HG02840 (cell line): Measurements from ENCODE around the gene LRRC51.

Experiments
- ATAC-seq: cut with Tn5 transposase; IDR thresholded peaks from one replicate; pipeline ENCODE4 v1.9.1; 2021; ENCODE audit warnings: mild to moderate bottlenecking, moderate library complexity, moderate number of reproducible peaks; ENCODE audit not compliant: unreplicated experiment, low FRiP score

LRRC51 gene

DNA sequence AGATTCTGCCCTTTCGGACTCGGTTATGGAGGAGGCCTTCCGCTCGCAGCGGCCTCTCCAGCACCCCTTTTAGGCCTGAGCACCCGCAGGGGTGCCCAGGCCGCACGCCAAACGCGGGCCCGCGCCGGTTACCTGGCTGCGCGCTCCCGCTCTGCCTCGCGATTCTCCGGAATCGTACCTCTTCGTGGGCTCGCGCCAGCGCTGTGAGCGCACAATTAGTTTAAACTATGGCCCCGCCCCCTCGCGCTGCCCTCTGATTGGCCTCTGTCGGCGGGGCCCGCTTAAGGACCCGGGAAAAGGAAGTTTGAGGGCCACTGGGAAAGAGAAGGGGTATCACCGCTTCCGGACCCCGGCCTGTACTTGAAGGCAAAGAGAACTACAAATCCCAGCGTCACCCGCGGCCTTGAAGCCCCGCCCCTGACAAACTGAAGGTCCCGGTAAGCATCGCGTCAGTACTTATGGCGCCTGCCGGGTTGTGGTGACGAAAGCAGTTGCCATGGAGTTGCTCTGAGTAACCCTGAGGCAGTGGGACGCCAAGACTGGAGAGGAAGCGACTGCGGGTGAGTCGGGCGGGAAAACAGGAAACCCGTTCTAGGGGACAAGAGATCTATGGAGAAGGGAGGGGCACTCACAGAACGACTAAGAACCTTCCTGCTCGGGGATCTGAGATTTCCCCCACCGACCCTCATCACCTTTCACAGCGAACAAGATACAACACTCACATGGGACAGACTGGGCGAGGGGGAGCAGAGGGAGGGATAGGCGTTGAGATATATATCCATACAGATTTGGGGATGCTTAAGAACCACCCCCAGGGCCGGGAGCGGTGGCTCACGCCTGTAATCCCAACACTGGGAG is at the start of gene LRRC51, which contains the start of gene NUMA1:
TSS of gene LRRC51 (plus strand) at position 525 of the 858 bp plus-strand sequence. CDS start 8,234 bp downstream, outside the sequence.
TSS of gene NUMA1 (minus strand) at position 217 of the 858 bp plus-strand sequence. CDS start 44,599 bp downstream, outside the sequence.
- peak; percentile 97 for ATAC-seq

DNA sequence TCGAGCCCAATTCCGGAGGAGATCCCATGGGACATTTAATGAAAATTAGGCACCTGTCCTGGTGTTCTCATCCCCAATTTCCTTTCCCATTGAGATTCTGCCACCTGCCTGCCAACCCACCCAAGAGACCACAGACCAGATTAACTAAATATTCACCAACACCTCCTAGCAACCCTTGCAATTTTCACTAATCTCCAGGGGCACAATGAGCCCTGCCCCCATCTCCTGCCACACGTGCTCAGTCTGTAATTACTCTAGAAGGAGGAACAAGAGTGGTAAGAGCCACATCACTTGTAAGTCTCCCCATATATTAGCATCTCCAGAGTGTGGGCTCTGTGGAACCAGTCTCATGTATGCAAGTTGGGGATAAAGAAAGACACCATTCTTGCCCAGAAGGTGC is 44.0 kb upstream of the LRRC51 start:
- ATAC-seq: no peak

DNA sequence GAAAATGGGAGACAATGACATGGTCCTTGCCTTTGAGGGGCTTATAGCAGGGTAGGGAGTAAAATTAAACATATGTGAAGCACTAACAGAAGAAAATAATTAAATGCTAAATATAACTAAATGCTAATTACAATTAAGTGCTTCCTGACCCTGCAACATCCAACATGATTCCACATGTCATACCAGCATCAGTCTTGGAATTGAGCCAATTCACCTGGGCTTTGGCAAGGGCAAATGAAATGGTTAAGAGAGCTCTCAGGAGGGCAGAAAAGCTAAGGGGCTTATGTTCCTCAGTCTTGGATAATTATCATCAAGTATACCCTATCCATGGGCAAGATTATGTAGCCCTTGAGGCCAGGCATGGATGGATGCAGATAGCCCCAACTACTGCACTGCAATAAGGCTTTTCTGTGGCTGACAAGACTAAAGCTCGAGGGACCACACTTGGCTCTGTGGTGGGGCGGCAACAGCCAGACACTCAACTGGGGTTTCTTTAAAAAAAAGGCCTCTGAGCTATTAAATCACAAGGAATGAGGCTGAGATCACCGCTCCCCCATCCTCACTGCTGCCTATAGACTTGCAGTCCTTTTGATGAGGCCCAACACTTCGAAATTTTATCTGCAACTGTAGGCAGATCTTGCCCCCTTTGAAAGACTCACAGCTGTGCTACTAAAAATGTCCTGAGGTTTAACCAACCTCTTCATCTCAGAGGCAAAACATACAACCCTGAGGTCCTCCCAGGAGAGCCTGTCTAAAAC is 42.9 kb upstream of the LRRC51 start:
- no peak for ATAC-seq

- ATAC-seq: no peak
Observed at GRCh38 chr11:72038491-72038890, 42.2 kb upstream of the LRRC51 start.

- no peak for ATAC-seq
Observed at GRCh38 chr11:72039031-72039855, 41.4 kb upstream of the LRRC51 start.

GRCh38 chr11:72039856-72040401 is 40.7 kb upstream of the LRRC51 start:
- no peak for ATAC-seq

GRCh38 chr11:72040491-72041363 is 39.9 kb upstream of the LRRC51 start:
- ATAC-seq: no peak

DNA sequence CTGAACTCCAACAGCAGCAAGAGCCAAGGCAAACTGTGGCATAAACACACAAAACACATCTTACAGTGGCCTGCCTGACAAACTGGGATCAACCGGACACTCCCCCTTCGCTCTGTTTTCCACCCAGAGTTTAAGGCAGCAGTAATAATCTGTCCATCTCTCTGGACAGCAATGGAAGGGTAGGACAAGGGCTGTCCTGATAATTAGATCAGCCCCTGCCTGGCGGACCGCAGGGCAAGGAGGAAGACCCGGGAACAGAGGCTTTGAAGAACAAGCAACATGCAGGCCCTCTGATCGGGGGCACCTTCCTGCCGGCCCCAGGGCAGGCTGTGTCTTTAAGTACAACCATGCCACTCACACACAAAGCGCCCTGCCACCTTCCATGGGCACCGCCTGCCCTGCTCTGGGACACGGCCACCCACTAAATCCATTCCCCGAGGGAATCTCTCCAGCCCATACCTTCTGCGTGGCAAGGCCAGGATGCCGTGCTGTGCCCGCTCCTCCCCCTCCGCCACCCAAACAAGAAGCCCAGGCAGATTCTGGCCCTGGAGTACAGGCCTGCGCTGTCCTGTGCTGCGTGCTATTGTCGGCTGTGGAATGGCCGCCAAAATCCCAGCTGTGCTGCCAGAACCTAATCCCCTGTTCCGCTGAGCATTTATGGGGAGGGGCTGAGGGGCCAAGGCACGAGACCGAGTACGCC is 39.1 kb upstream of the LRRC51 start:
- no peak for ATAC-seq

DNA sequence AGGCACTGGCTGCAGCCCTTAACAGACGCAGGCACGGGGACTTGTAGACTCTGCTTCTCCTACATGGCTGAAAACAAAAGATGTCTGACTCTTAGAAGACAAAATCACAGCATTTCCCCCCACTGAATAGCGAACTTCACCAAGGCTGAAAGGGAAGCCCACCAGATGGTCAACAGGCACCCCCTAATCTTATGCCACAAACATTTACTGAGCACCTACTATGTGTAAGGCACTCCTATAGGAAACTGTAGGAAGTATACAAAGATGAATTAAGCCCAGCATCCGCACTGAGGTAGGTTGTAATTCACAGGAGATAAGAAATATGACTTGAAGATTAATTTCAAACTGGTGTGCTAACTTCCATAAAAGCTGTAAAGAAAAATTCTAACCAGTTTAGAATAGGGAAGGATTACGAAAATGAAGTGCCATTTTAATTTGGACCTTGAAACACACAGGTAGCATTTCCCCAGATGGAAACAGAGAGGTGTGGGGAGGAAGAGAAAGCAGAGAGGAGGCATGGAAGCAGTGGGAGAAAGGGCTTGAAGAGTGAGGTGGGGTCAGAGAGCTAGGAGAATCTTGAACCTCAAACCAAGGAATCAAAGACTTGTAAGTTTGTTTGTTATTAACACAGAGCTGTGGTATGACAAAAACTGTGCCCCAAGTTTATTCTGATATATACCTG is 38.4 kb upstream of the LRRC51 start:
- no peak for ATAC-seq

GRCh38 chr11:72045849-72046248 is 34.8 kb upstream of the LRRC51 start:
- ATAC-seq: no peak

DNA sequence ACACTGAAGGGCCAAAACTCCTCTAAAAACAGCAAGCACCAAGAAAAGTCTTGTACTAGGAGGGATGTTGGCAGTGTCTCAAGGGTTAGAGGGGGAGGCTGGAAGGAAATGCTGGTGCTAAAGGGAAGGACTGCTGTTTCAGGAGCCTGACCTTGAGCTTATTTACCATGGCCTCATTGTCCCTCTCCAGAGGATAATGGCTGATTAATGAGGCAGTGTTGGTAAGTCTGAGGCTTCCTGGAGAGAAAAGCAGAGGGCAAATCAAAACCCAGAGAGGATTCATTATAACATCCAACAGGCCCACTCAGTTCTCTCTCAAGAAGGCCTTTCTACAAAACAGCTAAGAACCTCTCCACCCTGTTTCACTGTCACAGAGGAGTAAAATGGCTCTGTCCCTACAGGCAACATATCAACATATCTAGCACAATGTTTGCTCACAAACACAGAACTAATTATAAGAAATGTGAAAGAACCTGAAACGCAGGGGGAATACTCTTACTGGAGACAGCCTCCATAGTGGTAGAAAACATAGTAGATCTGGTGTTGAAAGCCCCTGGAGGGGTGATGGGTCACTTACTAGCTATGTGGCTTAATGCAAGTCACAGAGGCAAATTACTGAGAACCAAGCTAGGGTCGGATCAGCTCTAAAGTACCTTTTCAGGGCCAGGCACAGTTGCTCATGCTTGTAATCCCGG is 31.7 kb upstream of the LRRC51 start:
- ATAC-seq: no peak

- ATAC-seq: no peak
Observed at GRCh38 chr11:72058416-72059034, 22.1 kb upstream of the LRRC51 start.

DNA sequence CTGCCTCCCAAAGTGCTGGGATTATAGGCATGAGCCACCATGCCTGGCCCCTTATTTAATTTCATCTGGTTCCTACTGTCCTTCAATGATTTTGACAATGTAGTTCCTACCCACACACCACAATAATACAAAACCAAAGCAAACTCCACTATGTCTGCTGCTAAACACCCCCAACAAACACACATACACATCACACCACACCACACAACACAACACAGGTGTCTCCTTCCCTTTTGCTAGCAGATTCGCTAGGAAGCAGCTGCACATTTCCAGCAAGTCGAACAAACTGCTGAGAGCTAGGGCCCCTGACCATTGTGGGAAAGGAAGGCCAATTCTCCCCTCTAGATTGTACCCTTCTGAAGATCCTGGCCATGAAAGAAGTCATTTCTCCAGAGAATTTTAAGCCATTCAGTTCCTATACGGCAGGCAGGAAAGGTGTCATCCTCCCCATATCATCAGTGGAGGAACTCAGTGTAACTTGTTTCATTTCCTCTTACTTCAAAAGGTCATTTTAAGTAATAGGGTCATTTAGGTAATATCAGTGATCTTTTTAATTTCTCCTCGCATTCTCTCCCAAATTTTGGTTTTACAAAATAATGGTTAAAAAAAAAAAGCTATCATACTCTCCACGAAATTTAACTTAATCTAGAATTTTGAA is 18.8 kb upstream of the LRRC51 start:
- ATAC-seq: no peak

DNA sequence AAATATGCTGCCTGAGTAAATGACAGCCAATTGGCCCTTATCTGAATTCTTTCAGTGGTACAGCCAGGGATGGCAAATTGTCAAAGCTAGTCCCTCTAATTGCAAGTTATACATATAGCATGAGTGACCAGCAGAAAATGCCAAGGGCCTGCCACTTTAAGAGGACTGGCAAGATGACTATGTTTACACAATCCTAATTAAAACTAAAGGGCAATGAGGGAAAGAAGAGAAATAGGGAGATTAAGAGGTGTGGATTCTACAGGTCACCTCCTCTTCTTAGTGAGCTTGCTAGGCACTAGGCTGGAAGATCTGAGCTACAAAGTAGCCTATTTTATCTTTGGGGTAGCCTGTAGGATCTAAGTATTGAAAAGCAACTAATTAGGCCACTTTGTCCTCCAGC is 13.8 kb upstream of the LRRC51 start:
- ATAC-seq: no peak

DNA sequence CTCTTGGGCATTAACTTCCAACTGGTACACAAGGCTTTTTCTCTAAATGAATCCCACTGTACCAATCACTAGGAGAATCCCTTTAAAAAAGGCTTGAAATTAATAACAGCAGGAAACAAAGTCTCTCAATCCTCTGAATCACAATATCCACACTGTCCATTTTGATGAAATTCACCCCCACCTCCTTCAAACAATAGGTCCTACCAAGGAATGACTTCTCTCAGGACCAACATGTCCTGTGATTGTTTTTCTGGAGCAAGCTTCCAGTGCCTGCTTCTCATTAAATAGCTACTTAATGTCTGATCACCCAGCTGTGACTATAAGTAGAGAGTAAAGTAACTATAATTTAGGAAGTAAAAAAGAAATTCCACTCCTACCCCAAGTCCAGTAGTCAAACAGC is 13.4 kb upstream of the LRRC51 start:
- ATAC-seq: no peak

DNA sequence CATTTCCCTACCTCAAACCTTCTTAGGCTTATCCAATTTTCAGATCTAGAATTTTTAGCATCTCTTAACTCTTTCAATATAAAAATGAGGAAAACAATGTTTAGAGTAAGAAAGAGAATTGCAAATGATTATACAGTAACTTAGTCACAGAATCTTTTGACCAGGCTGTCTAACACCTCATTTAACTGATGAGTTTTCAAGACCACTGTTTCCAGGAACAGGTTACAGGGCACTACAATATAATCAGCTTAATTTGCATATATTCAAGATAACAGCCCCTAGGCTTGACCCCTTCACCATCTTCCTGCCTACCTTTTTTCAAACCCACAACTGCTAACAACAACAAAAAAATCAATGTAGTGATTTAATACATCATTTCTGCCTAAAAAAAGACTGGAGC is 13.0 kb upstream of the LRRC51 start:
- ATAC-seq: no peak

DNA sequence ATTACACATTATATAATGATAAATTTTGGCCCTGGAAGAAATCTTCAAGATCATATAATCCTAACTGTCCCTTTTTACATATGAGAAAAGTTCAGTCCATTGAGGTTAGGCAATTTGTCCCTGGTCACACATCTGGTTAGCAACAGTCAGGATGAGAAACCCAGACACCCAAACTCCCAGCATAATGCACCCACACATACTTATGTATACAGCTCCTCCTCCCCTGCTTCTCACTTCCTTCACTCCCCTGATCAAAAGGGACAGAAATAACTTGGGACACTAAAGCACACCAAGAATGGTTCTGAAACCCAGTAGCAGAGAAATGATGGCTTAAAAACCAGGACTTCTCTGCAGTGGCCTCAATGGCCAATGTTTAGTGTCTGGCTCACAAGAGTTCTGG is 11.4 kb upstream of the LRRC51 start:
- no peak for ATAC-seq
